GM12878 (cell line): ENCODE results near the gene PEX12. TPM values are rescaled to one million over a fixed set of nuclear protein-coding genes. Genes with fewer than 3 reads are reported as not detected.

ENCODE experiments used
- ATAC-seq: fragments of 200-7000 bp; cut with Tn5 transposase; 3 replicates; pipeline ENCODE4 v1.9.1; 2020; ENCODE audit warnings: mild to moderate bottlenecking, moderate library complexity
- Bru-seq: library from RNA; stranded (reverse); fragments of 400-500 nt; gene quantifications from one replicate; lab custom pipeline; 2021; lab: Mats Ljungman, UMichigan
- BruChase-seq, 2 experiments: library from RNA; stranded (reverse); fragments of 400-500 nt; gene quantifications; one replicate each; lab custom pipeline; 2021; lab: Mats Ljungman, UMichigan
- BruUV-seq: library from RNA; stranded (reverse); fragments of 400-500 nt; replicated peaks from 2 replicates; lab custom pipeline; 2021; lab: Mats Ljungman, UMichigan
- CTCF ChIA-PET: fragments of 300-600 bp; sonication (Branson Sonifier 250); formaldehyde crosslinking; extraction: SDS; loops from one replicate; lab custom pipeline; 2021; ENCODE audit warnings: inconsistent platforms; lab: Yijun Ruan, JAX
- POLR2A ChIA-PET: fragments of 350-600 bp; formaldehyde crosslinking; extraction: SDS; loops from one replicate; lab custom pipeline; 2021; ENCODE audit warnings: inconsistent platforms; lab: Charles Lee
- RAD21 ChIA-PET: fragments of 300-600 bp; sonication (Branson Sonifier 250); formaldehyde crosslinking; loops from one replicate; lab custom pipeline; 2023; ENCODE audit warnings: antibody characterized with exemption; ENCODE audit not compliant: unreplicated experiment; lab: Charles Lee
- SMC1A ChIA-PET: fragments of 300-600 bp; sonication (Branson Sonifier 250); formaldehyde crosslinking; loops from one replicate; lab custom pipeline; 2023; ENCODE audit not compliant: unreplicated experiment, uncharacterized antibody; lab: Charles Lee
- DNase-seq: peaks from one replicate; pipeline ENCODE4 v3.0.0-alpha.2; 2011; ENCODE audit warnings: low read depth, low spot score
- FAIRE-seq: peaks from 3 replicates; lab custom pipeline; 2011; peaks lifted over from hg19 to GRCh38; lab: Jason Lieb, UNC
- H2AFZ ChIP-seq: 2 replicates; pipeline ENCODE4 v1.6.0; 2011; ENCODE audit warnings: low read depth, low read length, control low read depth; ENCODE audit not compliant: control insufficient read depth
- H3K27ac ChIP-seq: 2 replicates; pipeline ENCODE4 v1.5.1; 2011; ENCODE audit warnings: control low read depth; ENCODE audit not compliant: control insufficient read depth, insufficient read depth
- H3K27me3 ChIP-seq, 2 experiments: replicated peaks in 1 of 2; 2 replicates each; pipeline versions ENCODE4 v1.6.0 to v1.6.1; 2011; ENCODE audit warnings: low read length in 1 of 2; ENCODE audit not compliant: control insufficient read depth in 2 of 2, insufficient read depth in 2 of 2
- H3K36me3 ChIP-seq, 2 experiments: 2 replicates each; pipeline ENCODE4 v1.5.1; 2011; ENCODE audit warnings: low read length in 1 of 2; ENCODE audit not compliant: control insufficient read depth in 2 of 2, insufficient read depth in 2 of 2
- H3K4me1 ChIP-seq: 2 replicates; pipeline ENCODE4 v1.6.1; 2011; ENCODE audit warnings: mild to moderate bottlenecking, low read length, moderate library complexity, mixed read lengths; ENCODE audit not compliant: control insufficient read depth, insufficient read depth
- H3K4me2 ChIP-seq: 2 replicates; pipeline ENCODE4 v1.6.0; 2011; ENCODE audit warnings: control low read depth; ENCODE audit not compliant: control insufficient read depth, insufficient read depth
- H3K4me3 ChIP-seq: fragments of 200-600 bp; sonication (generic); 2 replicates; pipeline ENCODE4 v1.5.1; 2016
- H3K79me2 ChIP-seq: 2 replicates; pipeline ENCODE4 v1.6.0; 2011; ENCODE audit warnings: low read length; ENCODE audit not compliant: control insufficient read depth, insufficient read depth
- H3K9ac ChIP-seq: 2 replicates; pipeline ENCODE4 v1.8.0; 2011; ENCODE audit warnings: low read length, control low read depth, mixed read lengths; ENCODE audit not compliant: control insufficient read depth, insufficient read depth
- H3K9me3 ChIP-seq: replicated peaks from 3 replicates; pipeline ENCODE4 v1.5.1; 2011; ENCODE audit warnings: mild to moderate bottlenecking, low read length; ENCODE audit not compliant: control insufficient read depth, insufficient read depth
- H4K20me1 ChIP-seq: 2 replicates; pipeline ENCODE4 v1.6.0; 2011; ENCODE audit not compliant: control insufficient read depth, insufficient read depth
- CREM ChIP-seq: IDR thresholded peaks from 2 replicates; pipeline ENCODE4 v1.6.1; 2014; ENCODE audit warnings: antibody characterized with exemption, low read depth
- FOXM1 ChIP-seq: IDR thresholded peaks from 2 replicates; pipeline ENCODE4 v1.6.1; 2012; ENCODE audit warnings: low read depth, mild to moderate bottlenecking, inconsistent platforms, low read length, moderate library complexity
- MEF2B ChIP-seq: fragments of 450-650 bp; IDR thresholded peaks from 2 replicates; pipeline ENCODE4 v1.6.1; 2018; ENCODE audit warnings: mild to moderate bottlenecking, moderate library complexity; ENCODE audit not compliant: partially characterized antibody, poor library complexity, severe bottlenecking
- NBN ChIP-seq: fragments of 450-650 bp; IDR thresholded peaks from 2 replicates; pipeline ENCODE4 v1.6.1; 2016
- PAX5 ChIP-seq: IDR thresholded peaks from 2 replicates; pipeline ENCODE4 v1.6.1; 2011; ENCODE audit warnings: low read depth, low read length, borderline replicate concordance
- PAX8 ChIP-seq: fragments of 450-650 bp; IDR thresholded peaks from 2 replicates; pipeline ENCODE4 v1.6.1; 2017; ENCODE audit warnings: mild to moderate bottlenecking, moderate library complexity
- RCOR1 ChIP-seq: conservative IDR thresholded peaks from 2 replicates; pipeline ENCODE4 v1.6.1; 2012; ENCODE audit warnings: low read depth, low read length, improper control_type of control experiment
- SRF ChIP-seq, 2 experiments: IDR thresholded peaks; 2 replicates each; pipeline ENCODE4 v1.6.1; 2011; ENCODE audit warnings: low read depth in 2 of 2, low read length in 2 of 2, mild to moderate bottlenecking in 1 of 2, moderate library complexity in 1 of 2
- SUPT20H ChIP-seq: IDR thresholded peaks from 2 replicates; pipeline ENCODE4 v1.6.1; 2011; ENCODE audit warnings: low read depth, mild to moderate bottlenecking, low read length, moderate library complexity, borderline replicate concordance; ENCODE audit not compliant: control insufficient read depth
- TAF1 ChIP-seq: IDR thresholded peaks from 2 replicates; pipeline ENCODE4 v1.6.1; 2011; ENCODE audit warnings: mild to moderate bottlenecking, low read depth, low read length, borderline replicate concordance
- YY1 ChIP-seq: IDR thresholded peaks from 2 replicates; pipeline ENCODE4 v1.6.1; 2011; ENCODE audit warnings: low read depth, mild to moderate bottlenecking, low read length
- ZNF207 ChIP-seq: fragments of 450-650 bp; IDR thresholded peaks from 2 replicates; pipeline ENCODE4 v1.6.1; 2014; ENCODE audit warnings: antibody characterized with exemption, mild to moderate bottlenecking, borderline replicate concordance
- ZNF217 ChIP-seq: fragments of 450-650 bp; IDR thresholded peaks from 2 replicates; pipeline ENCODE4 v1.6.1; 2017; ENCODE audit warnings: antibody characterized with exemption, mild to moderate bottlenecking
- ZNF274 ChIP-seq: IDR thresholded peaks from one replicate; pipeline ENCODE4 v1.8.0; 2011; ENCODE audit not compliant: insufficient read length, insufficient read depth
- WGBS: methylation state at CpG from one replicate; pipeline ENCODE4 v1.1.6; 2016; ENCODE audit warnings: low lambda C conversion rate; ENCODE audit not compliant: insufficient replicate concordance, insufficient coverage; ENCODE audit errors: missing lambda C conversion rate; 5-methylcytosine and 5-hydroxymethylcytosine counted together
- in situ Hi-C: fragments of 300-500 bp; cut with MboI; formaldehyde crosslinking; loops from 9 replicates; pipeline ENCODE4 v1.14.3; 2018; ENCODE audit warnings: mixed read lengths
- intact Hi-C: fragments of 100-400 bp; cut with micrococcal nuclease; formaldehyde crosslinking; loops from one replicate; pipeline ENCODE4 v1.14.2; 2022; ENCODE audit not compliant: unreplicated experiment
- long read RNA-seq, 2 experiments: library from polyadenylated mRNA; unstranded; transcript quantifications; one replicate each; pipeline ENCODE4 v2.0.0, GENCODE V29; 2019 to 2020
- polyA minus RNA-seq, 3 experiments: library from RNA; depleted of rRNA, polyadenylated mRNA; stranded (reverse); fragments of >200 nt; gene quantifications; 2 replicates each; pipeline ENCODE4 v1.2.3, GENCODE V29; 2011
- polyA plus RNA-seq, 11 experiments: library from polyadenylated mRNA; depleted of rRNA in 4 of 11; unstranded in 6 of 11; stranded (reverse) in 5 of 11; fragments of >200 nt; fragmentation: Nextera tagmentation in 4 of 11; fragmentation: Illumina TruSeq in 1 of 11; extraction: Ambion mirVana in 4 of 11; extraction: Trizol in 1 of 11; gene quantifications; 1 replicate in 1 of 11; 2 replicates in 10 of 11; pipeline versions ENCODE4 v1.2.1 to v1.2.3, GENCODE V29; 2011 to 2016; ENCODE audit warnings: inconsistent platforms in 2 of 11, missing spikeins in 2 of 11, low read depth in 1 of 11
- total RNA-seq, 4 experiments: library from RNA; depleted of rRNA in 3 of 4; stranded (reverse); fragments of >200 nt in 3 of 4; fragmentation: Illumina TruSeq in 1 of 4; extraction: Trizol in 1 of 4; gene quantifications; 2 replicates each; pipeline versions ENCODE4 v1.2.1 to v1.2.3, GENCODE V29; 2013 to 2021
- TF ChIP-seq, protein P1 (sequence below): fragments of 450-650 bp; IDR thresholded peaks from 2 replicates; pipeline ENCODE4 v1.6.1; 2016; ENCODE audit warnings: mild to moderate bottlenecking, moderate library complexity, borderline replicate concordance

Gene PEX12
- 8.1 and 9.1 TPM in 2 replicates for total RNA-seq (2013; cell fraction: nucleolus; rRNA removed)
- total RNA-seq (2014; rRNA removed) (4.5 and 6.8 TPM in 2 replicates), total RNA-seq (2014; rRNA removed; fragmentation: Illumina TruSeq; extraction: Trizol) (4.4 and 4.5 TPM in 2 replicates), total RNA-seq (2021) (4.7 and 4.9 TPM in 2 replicates), polyA plus RNA-seq (2011; rRNA removed) (14.0 and 15.8 TPM in 2 replicates), polyA plus RNA-seq (2014; fragmentation: Illumina TruSeq; extraction: Trizol) (5.4 and 5.9 TPM in 2 replicates), polyA plus RNA-seq (2014; fragmentation: Nextera tagmentation; extraction: Ambion mirVana) (1 to 10 TPM; 2.9 TPM), polyA plus RNA-seq (2014; rRNA removed) (3.5 TPM in 2 replicates), polyA plus RNA-seq (2016; fragmentation: Nextera tagmentation; extraction: Ambion mirVana) (1 to 10 TPM; 5.0 TPM), polyA minus RNA-seq (2011; rRNA and poly(A)+ RNA removed) (16.8 and 18.8 TPM in 2 replicates), Bru-seq, nascent RNA (percentile 64 among the genes with signal in this experiment), BruChase-seq, experiment 1, labeled RNA remaining after a 6-hour chase (percentile 46 among the genes with signal in this experiment), BruChase-seq, experiment 2, labeled RNA remaining after a 2-hour chase (percentile 70 among the genes with signal in this experiment)
- 2.2 TPM for polyA plus RNA-seq (2011; ENCODE audit: low read depth)
- polyA plus RNA-seq (2011; cell fraction: cytosol; rRNA removed), result 13.4 and 15.3 TPM in 2 replicates
- polyA plus RNA-seq (2011; cell fraction: nucleus; rRNA removed), result 8.4 and 10.5 TPM in 2 replicates
- polyA plus RNA-seq (2012), result 3.3 and 4.5 TPM in 2 replicates
- 4.3 and 5.2 TPM in 2 replicates for polyA minus RNA-seq (2011; cell fraction: cytosol; rRNA and poly(A)+ RNA removed)
- 7.6 and 8.2 TPM in 2 replicates for polyA minus RNA-seq (2011; cell fraction: nucleus; rRNA and poly(A)+ RNA removed)
- long read RNA-seq, experiment 1, partial matches to known transcripts, result 0 of 2 reads
- long read RNA-seq, experiment 1, other reads (novel, unspliced or antisense), result 0 of 2 reads
- long read RNA-seq, experiment 2, transcript PEX12-201 (3 exons, 2,675 nt), result major isoform, 28 of 34 reads
- long read RNA-seq, experiment 2, partial matches to known transcripts, result 1 of 34 reads
- long read RNA-seq, experiment 2, other reads (novel, unspliced or antisense), result 5 of 34 reads

DNA sequence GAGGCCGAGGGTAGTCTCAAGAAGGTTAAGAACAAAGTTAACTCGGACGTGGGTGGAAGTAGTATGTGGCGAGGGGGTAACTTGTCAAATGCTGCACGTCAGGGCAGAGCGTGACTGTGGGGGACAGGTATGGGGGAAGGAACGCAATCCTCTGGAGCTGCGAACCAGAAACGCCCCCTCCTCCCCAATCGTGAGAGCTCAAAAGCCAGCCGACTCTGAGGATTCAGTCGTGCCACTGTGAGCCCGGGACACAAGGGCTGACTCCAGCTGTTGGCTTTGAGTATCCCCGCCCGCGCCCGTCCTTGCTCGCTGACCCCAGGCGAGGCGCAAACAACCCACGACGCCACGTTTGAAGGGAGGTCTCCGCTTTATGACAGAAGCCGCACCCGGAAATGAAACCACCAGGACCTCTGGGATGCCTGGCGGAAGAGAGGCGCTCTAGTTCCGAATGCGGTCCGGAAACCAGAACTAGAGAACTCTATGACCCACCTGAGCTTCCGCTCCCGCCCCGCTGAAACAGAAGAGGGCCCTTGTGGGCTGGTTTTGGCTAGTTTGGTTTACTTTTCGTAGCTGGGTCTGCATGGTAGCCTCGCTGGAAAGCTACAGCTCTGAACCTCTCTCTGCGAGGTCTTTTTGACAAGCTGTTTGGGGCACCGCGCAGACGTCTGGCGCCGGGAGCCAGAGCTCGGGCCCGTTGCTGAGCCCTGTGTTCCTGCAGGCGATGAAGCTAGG lies at the start of gene PEX12:
TSS of gene PEX12 (minus strand) at position 375 of the 732 bp plus-strand sequence. CDS start 550 bp downstream, outside the sequence.
- peak; percentile 84 for FAIRE-seq
- H3K36me3 ChIP-seq, result no peaks in the 10 kb centered on the region
- H2AFZ ChIP-seq, result peak within 1 kb of the TSS; percentile 89
- intact Hi-C loops, result no loop called here
- CTCF ChIA-PET, result interaction anchor here (0.7 to 2.9 kb wide), 10 partner anchors 8 to 583 kb away, joined by 3 to 21 read pairs (median 8); partner anchors contain the start of genes AP2B1 and SLFN12L
- H3K9ac ChIP-seq, result peak within 1 kb of the TSS; percentile 100
- TSS peak; percentile 91 for BruUV-seq
- H3K4me2 ChIP-seq, result peak within 1 kb of the TSS; percentile 78
- in situ Hi-C loops, result no loop called here
- under 1% methylated on average over 45 of the region's 45 CpGs for WGBS
- H3K79me2 ChIP-seq, result peaks cover 3% of the 10 kb centered on the region
- H3K4me3 ChIP-seq, result peak within 1 kb of the TSS; percentile 83
- peaks cover 11% of the 10 kb centered on the region for H3K4me1 ChIP-seq
- SMC1A ChIA-PET, result interaction anchor here (0.7 to 2.6 kb wide), 15 partner anchors 8 to 265 kb away, joined by 3 to 23 read pairs (median 4); partner anchors contain the start of genes AP2B1 and SLFN12L
- RAD21 ChIA-PET, result interaction anchor here (0.7 to 4.2 kb wide), 10 partner anchors 9 to 1026 kb away, joined by 3 to 35 read pairs (median 4); partner anchors contain the start of genes AP2B1 and SLFN12L
- peak; percentile 58 for DNase-seq
- ATAC-seq, result peak; percentile 94
- H3K27ac ChIP-seq, result peak within 1 kb of the TSS; percentile 93
- no peaks in the 10 kb centered on the region for H4K20me1 ChIP-seq
- POLR2A ChIA-PET, result interaction anchor here (0.6 to 4.3 kb wide), 8 partner anchors 8 to 231 kb away, joined by 3 to 62 read pairs (median 6); partner anchors contain the start of genes AP2B1, SLFN12L, SLFN13 and TAF15
- no peaks in the 10 kb centered on the region for H3K9me3 ChIP-seq
- H3K27me3 ChIP-seq, result no peaks in the 10 kb centered on the region
- no peak for TF ChIP-seq FOXM1
- no peak for TF ChIP-seq SUPT20H
- TF ChIP-seq PAX5, result no peak
- TF ChIP-seq, protein P1, sequence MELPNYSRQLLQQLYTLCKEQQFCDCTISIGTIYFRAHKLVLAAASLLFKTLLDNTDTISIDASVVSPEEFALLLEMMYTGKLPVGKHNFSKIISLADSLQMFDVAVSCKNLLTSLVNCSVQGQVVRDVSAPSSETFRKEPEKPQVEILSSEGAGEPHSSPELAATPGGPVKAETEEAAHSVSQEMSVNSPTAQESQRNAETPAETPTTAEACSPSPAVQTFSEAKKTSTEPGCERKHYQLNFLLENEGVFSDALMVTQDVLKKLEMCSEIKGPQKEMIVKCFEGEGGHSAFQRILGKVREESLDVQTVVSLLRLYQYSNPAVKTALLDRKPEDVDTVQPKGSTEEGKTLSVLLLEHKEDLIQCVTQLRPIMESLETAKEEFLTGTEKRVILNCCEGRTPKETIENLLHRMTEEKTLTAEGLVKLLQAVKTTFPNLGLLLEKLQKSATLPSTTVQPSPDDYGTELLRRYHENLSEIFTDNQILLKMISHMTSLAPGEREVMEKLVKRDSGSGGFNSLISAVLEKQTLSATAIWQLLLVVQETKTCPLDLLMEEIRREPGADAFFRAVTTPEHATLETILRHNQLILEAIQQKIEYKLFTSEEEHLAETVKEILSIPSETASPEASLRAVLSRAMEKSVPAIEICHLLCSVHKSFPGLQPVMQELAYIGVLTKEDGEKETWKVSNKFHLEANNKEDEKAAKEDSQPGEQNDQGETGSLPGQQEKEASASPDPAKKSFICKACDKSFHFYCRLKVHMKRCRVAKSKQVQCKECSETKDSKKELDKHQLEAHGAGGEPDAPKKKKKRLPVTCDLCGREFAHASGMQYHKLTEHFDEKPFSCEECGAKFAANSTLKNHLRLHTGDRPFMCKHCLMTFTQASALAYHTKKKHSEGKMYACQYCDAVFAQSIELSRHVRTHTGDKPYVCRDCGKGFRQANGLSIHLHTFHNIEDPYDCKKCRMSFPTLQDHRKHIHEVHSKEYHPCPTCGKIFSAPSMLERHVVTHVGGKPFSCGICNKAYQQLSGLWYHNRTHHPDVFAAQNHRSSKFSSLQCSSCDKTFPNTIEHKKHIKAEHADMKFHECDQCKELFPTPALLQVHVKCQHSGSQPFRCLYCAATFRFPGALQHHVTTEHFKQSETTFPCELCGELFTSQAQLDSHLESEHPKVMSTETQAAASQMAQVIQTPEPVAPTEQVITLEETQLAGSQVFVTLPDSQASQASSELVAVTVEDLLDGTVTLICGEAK, result peak; percentile 96
- TF ChIP-seq MEF2B, result peak; percentile 61
- no peak for TF ChIP-seq ZNF274
- no peak for TF ChIP-seq ZNF207
- TF ChIP-seq RCOR1, result 0 out of 2 replicates have a peak, but pooled peaks have one; percentile 73
- no peak for TF ChIP-seq SRF (IDR thresholded peaks at IDR 0.05; ENCODE audit: low read depth in 2 of 2, low read length in 2 of 2)
- TF ChIP-seq ZNF217, result 0 out of 2 replicates have a peak, but pooled peaks have one; percentile 39
- peak; percentile 83; the same call in 1 of the 2 replicates for TF ChIP-seq TAF1
- TF ChIP-seq YY1, result peak; percentile 88
- peak; percentile 95 for TF ChIP-seq CREM
- peak; percentile 92; the same call in 1 of the 2 replicates for TF ChIP-seq NBN
- no peak for TF ChIP-seq PAX8
